Calu3 (cell line): Measurements from ENCODE around the gene FILIP1L. TPM values are rescaled to one million over a fixed set of nuclear protein-coding genes. Genes with fewer than 3 reads are reported as not detected.
A peak's percentile ranks its signal among the peaks of the same experiment; 100 is the strongest.

Experiments
- BruUV-seq: library from RNA; stranded (reverse); fragments of 400-500 nt; replicated peaks from 2 replicates; lab custom pipeline; 2021; lab: Mats Ljungman, UMichigan
- CTCF ChIA-PET: fragments of 300-600 bp; sonication (Branson Sonifier 250); formaldehyde crosslinking; loops from one replicate; lab custom pipeline; 2022; ENCODE audit warnings: antibody characterized with exemption; lab: Charles Lee
- DNase-seq: peaks from one replicate; pipeline ENCODE4 v3.0.0; 2022
- H3K27ac Mint-ChIP-seq: one replicate; pipeline ENCODE4 v1.8.0; 2022; ENCODE audit warnings: mixed read lengths; ENCODE audit not compliant: unreplicated experiment
- H3K27me3 Mint-ChIP-seq: one replicate; pipeline ENCODE4 v1.8.0; 2022; ENCODE audit warnings: mixed read lengths; ENCODE audit not compliant: unreplicated experiment
- H3K36me3 Mint-ChIP-seq: one replicate; pipeline ENCODE4 v1.8.0; 2022; ENCODE audit warnings: mild to moderate bottlenecking, moderate library complexity, mixed read lengths; ENCODE audit not compliant: insufficient read depth, unreplicated experiment
- H3K4me1 Mint-ChIP-seq: one replicate; pipeline ENCODE4 v1.8.0; 2022; ENCODE audit warnings: mild to moderate bottlenecking, low read depth, mixed read lengths; ENCODE audit not compliant: unreplicated experiment
- H3K4me3 Mint-ChIP-seq: one replicate; pipeline ENCODE4 v1.8.0; 2022; ENCODE audit warnings: mild to moderate bottlenecking, low read depth, moderate library complexity, mixed read lengths; ENCODE audit not compliant: unreplicated experiment
- H3K9me3 Mint-ChIP-seq: one replicate; pipeline ENCODE4 v1.8.0; 2022; ENCODE audit warnings: low read depth, mixed read lengths; ENCODE audit not compliant: unreplicated experiment
- CTCF ChIP-seq: fragments of 200-600 bp; IDR thresholded peaks from one replicate; pipeline ENCODE4 v1.8.0; 2022; ENCODE audit warnings: antibody characterized with exemption; ENCODE audit not compliant: unreplicated experiment
- intact Hi-C: fragments of 100-400 bp; cut with micrococcal nuclease; formaldehyde crosslinking; loops from one replicate; pipeline ENCODE4 v1.10.0; 2022; ENCODE audit not compliant: unreplicated experiment
- total RNA-seq: library from RNA; stranded (reverse); gene quantifications from 2 replicates; pipeline ENCODE4 v1.2.3, GENCODE V29; 2022

FILIP1L gene
- total RNA-seq, 1 experiment from 2014 or later = 5.2 TPM

GRCh38 chr3:99878005-99878404, 236.3 kb downstream of the FILIP1L start:
- no peak for TF ChIP-seq CTCF
- intact Hi-C loops = loop anchor here (5.0 to 10.0 kb wide), 2 partner anchors 74 to 167 kb away; no protein-coding TSS in a partner anchor
- H3K27ac Mint-ChIP-seq = no peak overlapping the region

GRCh38 chr3:99877031-99877579, 237.2 kb downstream of the FILIP1L start:
- intact Hi-C loops = loop anchor here (5.0 to 10.0 kb wide), 2 partner anchors 75 to 168 kb away; no protein-coding TSS in a partner anchor
- CTCF ChIA-PET = interaction anchor here (0.8 to 1.2 kb wide), 3 partner anchors 12 to 45 kb away, joined by 3 to 5 read pairs (median 4); no protein-coding TSS in a partner anchor
- H3K4me3 Mint-ChIP-seq = no peak overlapping the region
- DNase-seq = no peak
- BruUV-seq = no TSS peak
- H3K36me3 Mint-ChIP-seq = peaks cover 14% of the 10 kb centered on the region
- peaks cover 20% of the 10 kb centered on the region for H3K4me1 Mint-ChIP-seq
- no peaks in the 10 kb centered on the region for H3K9me3 Mint-ChIP-seq
- H3K27ac Mint-ChIP-seq = no peak overlapping the region
- TF ChIP-seq CTCF = no peak
- no peaks in the 10 kb centered on the region for H3K27me3 Mint-ChIP-seq

More at GRCh38 chr3:99878005-99878404, 236.3 kb downstream of the FILIP1L start:
- Mint-ChIP-seq H3K36me3 (peaks cover 14% of the 10 kb centered on the region), H3K9me3 (no peaks in the 10 kb centered on the region), H3K4me1 (peaks cover 13% of the 10 kb centered on the region), H3K27me3 (no peaks in the 10 kb centered on the region), H3K4me3 (no peak overlapping the region)
- no TSS peak for BruUV-seq
- DNase-seq = peak; percentile 31
- CTCF ChIA-PET = interaction anchor here (0.8 to 1.2 kb wide), 4 partner anchors 11 to 376 kb away, joined by 3 to 5 read pairs (median 4); no protein-coding TSS in a partner anchor

- peak; percentile 71 for DNase-seq
- BruUV-seq = TSS peak; percentile 86
- Mint-ChIP-seq H3K9me3 (no peaks in the 10 kb centered on the region), H3K27ac (peak overlapping the region; percentile 79), H3K4me3 (peak overlapping the region; percentile 73), H3K27me3 (no peaks in the 10 kb centered on the region), H3K4me1 (peaks cover 29% of the 10 kb centered on the region), H3K36me3 (peaks cover 14% of the 10 kb centered on the region)
- no peak for TF ChIP-seq CTCF
- CTCF ChIA-PET = interaction anchor here (0.7 to 1.9 kb wide), 3 partner anchors 33 to 127 kb away, joined by 3 to 4 read pairs (median 3); partner anchors contain the start of gene CMSS1
- intact Hi-C loops = loop anchor here (5.0 to 10.0 kb wide), 2 partner anchors 76 to 169 kb away; no protein-coding TSS in a partner anchor
Measured at GRCh38 chr3:99875929-99876841, 238.1 kb downstream of the FILIP1L start.

- Mint-ChIP-seq H3K4me3 (peak overlapping the region; percentile 73), H3K36me3 (peaks cover 14% of the 10 kb centered on the region), H3K9me3 (no peaks in the 10 kb centered on the region), H3K4me1 (peaks cover 35% of the 10 kb centered on the region), H3K27me3 (no peaks in the 10 kb centered on the region), H3K27ac (peak overlapping the region; percentile 23)
- DNase-seq = no peak
- CTCF ChIA-PET = interaction anchor here (0.8 to 1.9 kb wide), 2 partner anchors 32 to 127 kb away, joined by 3 to 4 read pairs; no protein-coding TSS in a partner anchor
- TSS peak; percentile 55 for BruUV-seq
- intact Hi-C loops = loop anchor here (5.0 to 10.0 kb wide), 2 partner anchors 77 to 169 kb away; no protein-coding TSS in a partner anchor
- no peak for TF ChIP-seq CTCF
Measured at GRCh38 chr3:99875581-99875928, 238.7 kb downstream of the FILIP1L start.
